Activated T-cell treated with anti-CD3 and anti-CD28 coated beads, Interleukin-2, amount 50 U/mL, for 24 hours (primary cell): ENCODE measurements around the gene LCN2.
"Not testable (repeated sequence)": the region's sequence is repeated elsewhere in the genome, so short reads cannot be mapped to it uniquely, and the experiment has no call there.

ENCODE experiments used
- DNase-seq: peaks from one replicate; pipeline ENCODE4 v3.0.0-alpha.2; 2020
- H3K27ac Mint-ChIP-seq: 2 replicates; pipeline ENCODE4 v1.8.0; 2020; ENCODE audit warnings: mild to moderate bottlenecking, mixed read lengths
- H3K27me3 Mint-ChIP-seq: 2 replicates; pipeline ENCODE4 v1.8.0; 2020; ENCODE audit warnings: mixed read lengths
- H3K36me3 Mint-ChIP-seq: 2 replicates; pipeline ENCODE4 v1.8.0; 2020; ENCODE audit warnings: low read depth, mixed read lengths
- H3K4me1 Mint-ChIP-seq: 2 replicates; pipeline ENCODE4 v1.8.0; 2020; ENCODE audit warnings: low read depth, mixed read lengths
- H3K4me3 Mint-ChIP-seq: 2 replicates; pipeline ENCODE4 v1.8.0; 2020; ENCODE audit warnings: mild to moderate bottlenecking, moderate library complexity, mixed read lengths
- H3K9me3 Mint-ChIP-seq: 2 replicates; pipeline ENCODE4 v1.8.0; 2020; ENCODE audit warnings: mixed read lengths

LCN2 gene

GRCh38 chr9:128108269-128109049 is 40.8 kb upstream of the LCN2 start:
- no peak for DNase-seq
- Mint-ChIP-seq H3K36me3 (peaks cover 76% of the 10 kb centered on the region), H3K27ac (peak overlapping the region; percentile 53)

GRCh38 chr9:128109050-128109709 is 40.1 kb upstream of the LCN2 start:
- no peak for DNase-seq
- Mint-ChIP-seq H3K9me3 (no peaks in the 10 kb centered on the region), H3K4me3 (no peak overlapping the region), H3K4me1 (peaks cover 2% of the 10 kb centered on the region), H3K36me3 (peaks cover 76% of the 10 kb centered on the region), H3K27me3 (no peaks in the 10 kb centered on the region), H3K27ac (no peak overlapping the region)

More at GRCh38 chr9:128108269-128109049, 40.8 kb upstream of the LCN2 start:
- H3K4me3 Mint-ChIP-seq, result no peak overlapping the region
- H3K4me1 Mint-ChIP-seq, result peaks cover 8% of the 10 kb centered on the region
- no peaks in the 10 kb centered on the region for H3K9me3 Mint-ChIP-seq
- H3K27me3 Mint-ChIP-seq, result no peaks in the 10 kb centered on the region

GRCh38 chr9:128111726-128112125 is 37.5 kb upstream of the LCN2 start:
- DNase-seq, H3K27me3 Mint-ChIP-seq, H3K4me1 Mint-ChIP-seq, H3K4me3 Mint-ChIP-seq, H3K9me3 Mint-ChIP-seq: not testable (repeated sequence)
- H3K27ac Mint-ChIP-seq, result peak overlapping the region; percentile 22
- H3K36me3 Mint-ChIP-seq, result peaks cover 79% of the 10 kb centered on the region

- Mint-ChIP-seq H3K4me3 (no peak overlapping the region), H3K9me3 (no peaks in the 10 kb centered on the region), H3K27ac (no peak overlapping the region), H3K4me1 (peaks cover 11% of the 10 kb centered on the region), H3K36me3 (peaks cover 64% of the 10 kb centered on the region), H3K27me3 (no peaks in the 10 kb centered on the region)
- DNase-seq, result no peak
Measured at GRCh38 chr9:128113526-128114325, 35.5 kb upstream of the LCN2 start.

DNA sequence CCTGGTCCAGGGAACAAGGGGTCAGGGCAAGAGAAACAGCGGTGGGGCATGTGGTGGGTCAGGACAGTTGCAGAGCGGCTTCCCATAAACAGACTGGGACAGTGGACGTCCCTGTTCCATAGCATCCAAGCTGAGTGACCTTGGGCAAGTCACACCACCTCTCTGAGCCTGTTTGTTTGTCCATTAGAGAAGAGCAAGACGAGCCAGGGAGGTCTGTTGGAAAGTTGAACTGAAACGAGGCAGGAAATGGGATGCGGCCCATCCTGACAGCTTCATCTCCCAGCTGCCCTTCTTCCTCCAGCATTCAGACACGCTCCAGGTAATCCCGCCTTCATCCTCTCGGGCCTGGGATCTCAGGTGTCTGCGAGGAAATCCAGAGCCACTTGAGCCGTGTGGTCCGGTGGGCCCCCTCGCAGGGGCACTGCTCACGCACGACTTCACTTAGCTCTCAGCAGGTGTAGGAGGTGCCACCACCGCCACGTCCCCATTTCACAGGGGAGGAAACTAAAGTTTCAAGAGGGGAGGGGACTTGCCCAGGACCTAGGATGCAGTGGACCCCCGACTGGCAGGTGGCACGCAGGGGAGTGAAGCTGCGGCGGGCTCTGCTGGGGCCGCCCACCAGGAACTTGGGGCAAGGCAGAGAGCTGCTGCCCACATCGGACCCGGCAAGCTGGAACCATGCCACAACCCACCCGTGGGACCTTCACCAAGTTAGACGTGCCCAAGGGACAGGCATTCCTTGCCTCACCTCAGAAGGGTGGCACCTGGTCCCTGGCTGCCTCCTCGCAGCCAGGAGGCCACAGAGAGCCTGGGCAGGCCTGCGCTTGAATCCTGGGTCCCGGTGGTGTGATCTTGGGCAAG is 34.7 kb upstream of the LCN2 start:
- Mint-ChIP-seq H3K36me3 (peaks cover 58% of the 10 kb centered on the region), H3K27ac (no peak overlapping the region), H3K4me1 (peaks cover 11% of the 10 kb centered on the region), H3K9me3 (no peaks in the 10 kb centered on the region), H3K27me3 (no peaks in the 10 kb centered on the region), H3K4me3 (no peak overlapping the region)
- no peak for DNase-seq

DNA sequence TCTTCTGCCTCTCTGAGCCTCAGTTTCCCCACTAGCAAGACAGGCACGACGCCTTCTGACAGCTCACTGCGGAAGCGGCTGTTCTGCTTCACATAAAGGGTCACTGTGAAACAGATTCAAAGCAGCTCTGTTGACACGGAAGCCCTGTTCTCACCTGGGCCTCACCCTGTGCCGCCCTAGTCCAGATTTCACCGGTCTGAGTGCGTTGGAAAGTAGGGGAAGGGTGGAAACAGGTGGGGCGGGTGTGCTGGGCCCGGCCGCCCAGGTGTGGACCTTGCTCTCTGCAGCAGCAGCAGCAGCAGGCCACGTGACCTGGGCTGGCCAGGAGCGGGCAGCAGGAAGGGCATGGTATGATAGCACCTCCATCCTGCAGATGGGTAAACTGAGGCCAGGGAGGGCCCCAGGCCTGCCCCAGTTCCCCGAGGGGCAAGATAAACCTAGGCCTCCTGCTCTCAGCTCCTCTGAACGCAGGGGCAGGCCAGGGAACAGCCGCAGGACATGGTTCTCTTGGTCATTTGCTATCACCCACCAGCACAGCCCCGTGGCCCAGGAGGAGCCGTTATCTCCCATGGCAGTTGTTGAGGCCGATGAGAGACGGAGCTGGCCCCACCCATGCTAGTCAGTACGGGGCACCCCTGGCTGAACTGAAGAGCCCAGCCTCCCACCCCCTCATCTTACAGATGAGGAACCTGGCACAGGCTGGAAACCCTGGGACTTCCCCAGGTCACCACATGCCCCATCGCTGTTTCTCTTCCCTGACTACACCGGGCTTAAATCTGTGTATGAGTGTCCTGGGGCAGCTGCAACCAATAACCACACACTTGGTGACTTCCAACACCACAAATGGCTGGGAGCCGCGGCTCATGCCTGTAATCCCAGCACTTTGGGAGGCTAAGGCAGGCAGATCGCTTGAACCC is 33.8 kb upstream of the LCN2 start:
- DNase-seq, result no peak
- H3K36me3 Mint-ChIP-seq, result peaks cover 58% of the 10 kb centered on the region
- peaks cover 11% of the 10 kb centered on the region for H3K4me1 Mint-ChIP-seq
- no peak overlapping the region for H3K4me3 Mint-ChIP-seq
- H3K27ac Mint-ChIP-seq, result no peak overlapping the region
- no peaks in the 10 kb centered on the region for H3K9me3 Mint-ChIP-seq
- no peaks in the 10 kb centered on the region for H3K27me3 Mint-ChIP-seq

GRCh38 chr9:128116104-128117083 is 32.9 kb upstream of the LCN2 start:
- peaks cover 11% of the 10 kb centered on the region for H3K4me1 Mint-ChIP-seq
- DNase-seq, result no peak
- H3K9me3 Mint-ChIP-seq, result no peaks in the 10 kb centered on the region
- no peaks in the 10 kb centered on the region for H3K27me3 Mint-ChIP-seq
- H3K4me3 Mint-ChIP-seq, result no peak overlapping the region
- H3K36me3 Mint-ChIP-seq, result peaks cover 59% of the 10 kb centered on the region
- no peak overlapping the region for H3K27ac Mint-ChIP-seq

DNA sequence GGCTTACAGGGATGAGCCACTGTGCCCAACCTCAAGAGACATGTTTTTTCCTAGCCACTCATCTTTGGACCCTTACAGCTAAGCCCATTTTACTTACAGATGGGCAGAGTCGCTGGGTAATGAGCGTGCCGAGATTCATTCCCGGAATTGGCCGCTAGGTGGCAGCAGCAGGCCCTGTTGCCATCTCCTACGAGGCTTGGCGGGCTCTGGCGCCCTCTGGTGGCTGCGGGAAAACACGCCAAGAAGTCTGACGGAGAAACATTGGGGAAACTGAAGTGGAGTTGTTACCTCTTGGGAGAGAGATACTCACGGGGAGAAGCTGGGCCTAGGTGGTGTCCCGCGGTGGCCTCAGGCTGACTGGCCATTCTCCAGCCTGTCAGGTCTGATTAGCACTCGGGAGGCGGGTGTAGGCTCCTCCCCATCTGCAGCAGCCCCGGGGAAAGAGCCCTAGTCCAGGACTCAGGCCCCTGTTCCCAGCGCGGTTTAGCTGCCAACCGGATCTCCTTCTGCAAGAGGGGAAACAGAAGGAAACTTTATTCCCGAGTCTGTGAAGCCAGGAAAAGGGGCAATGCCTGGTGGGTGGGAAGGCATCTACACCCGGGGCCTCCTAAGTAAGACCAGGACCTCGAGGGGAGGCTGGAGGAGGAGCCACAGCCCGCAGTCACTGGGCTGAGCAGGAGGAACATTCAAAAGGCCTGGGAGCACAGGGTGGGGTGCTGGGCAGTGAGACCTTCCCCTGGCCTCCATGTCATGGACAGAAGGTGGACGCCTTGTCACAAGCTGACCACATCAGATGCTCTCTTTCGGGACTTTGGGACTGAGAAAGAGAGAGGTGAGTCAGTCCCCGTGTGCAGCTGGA is 31.4 kb upstream of the LCN2 start:
- peak; percentile 98 for DNase-seq
- Mint-ChIP-seq H3K4me1 (peaks cover 11% of the 10 kb centered on the region), H3K27me3 (no peaks in the 10 kb centered on the region), H3K36me3 (peaks cover 67% of the 10 kb centered on the region), H3K4me3 (no peak overlapping the region), H3K9me3 (no peaks in the 10 kb centered on the region), H3K27ac (no peak overlapping the region)

GRCh38 chr9:128118472-128118857 is 30.8 kb upstream of the LCN2 start:
- H3K4me1 Mint-ChIP-seq, result peaks cover 11% of the 10 kb centered on the region
- no peak overlapping the region for H3K27ac Mint-ChIP-seq
- peaks cover 69% of the 10 kb centered on the region for H3K36me3 Mint-ChIP-seq
- H3K4me3 Mint-ChIP-seq, result no peak overlapping the region
- H3K27me3 Mint-ChIP-seq, result no peaks in the 10 kb centered on the region
- DNase-seq, result no peak
- no peaks in the 10 kb centered on the region for H3K9me3 Mint-ChIP-seq

DNA sequence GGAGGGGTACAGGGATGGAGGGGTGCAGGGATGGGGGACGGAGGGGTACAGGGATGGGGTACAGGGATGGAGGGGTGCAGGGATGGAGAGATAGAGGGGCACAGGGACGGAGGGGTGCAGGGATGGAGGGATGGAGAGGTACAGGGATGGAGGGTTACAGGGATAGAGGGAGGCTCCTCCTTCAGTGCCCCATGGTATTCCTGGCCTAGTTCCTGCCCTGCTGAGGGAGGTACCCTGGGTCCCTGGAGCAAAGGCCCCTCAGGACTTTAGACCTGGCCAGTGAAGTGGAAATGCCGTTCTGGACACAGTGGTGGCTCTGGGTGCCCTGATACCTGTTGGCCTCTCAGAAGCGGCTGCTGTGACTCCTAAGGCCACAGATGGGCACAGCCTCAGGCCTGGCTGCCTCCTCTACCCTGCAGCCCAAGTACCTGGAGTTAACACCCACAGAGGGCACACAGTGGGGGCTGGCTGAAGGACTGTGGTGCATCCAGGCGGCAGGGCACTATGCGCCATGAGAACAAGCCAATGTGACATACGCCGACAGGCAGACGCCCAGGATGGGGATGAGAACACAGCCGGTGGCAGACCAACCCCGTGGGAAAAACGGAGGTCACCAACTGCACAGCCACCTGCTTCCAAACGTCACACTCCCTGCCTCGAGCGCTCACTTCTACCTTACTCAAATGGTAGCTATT is 30.1 kb upstream of the LCN2 start:
- no peak overlapping the region for H3K27ac Mint-ChIP-seq
- H3K4me3 Mint-ChIP-seq, result no peak overlapping the region
- H3K27me3 Mint-ChIP-seq, result no peaks in the 10 kb centered on the region
- peaks cover 11% of the 10 kb centered on the region for H3K4me1 Mint-ChIP-seq
- peaks cover 69% of the 10 kb centered on the region for H3K36me3 Mint-ChIP-seq
- no peak for DNase-seq
- no peaks in the 10 kb centered on the region for H3K9me3 Mint-ChIP-seq

GRCh38 chr9:128120061-128120740 is 29.1 kb upstream of the LCN2 start:
- Mint-ChIP-seq H3K4me1 (peaks cover 19% of the 10 kb centered on the region), H3K27ac (no peak overlapping the region), H3K4me3 (no peak overlapping the region), H3K9me3 (no peaks in the 10 kb centered on the region), H3K27me3 (no peaks in the 10 kb centered on the region), H3K36me3 (peaks cover 70% of the 10 kb centered on the region)
- DNase-seq, result no peak
